Liver (tissue), 3 donors: Measurements from ENCODE around the gene ISCA1.

Source experiments
- CTCF ChIP-seq: fragments of 150-350 bp; IDR thresholded peaks from 2 replicates; pipeline ENCODE4 v1.5.1; 2017; ENCODE audit warnings: improper control_type of control experiment, low read depth, low read length; ENCODE audit not compliant: missing input control
- GABPA ChIP-seq, 2 donors: IDR thresholded peaks in 1 of 2; conservative IDR thresholded peaks in 1 of 2; 2 replicates each; pipeline ENCODE4 v1.6.1; 2016; ENCODE audit warnings: antibody characterized with exemption in 2 of 2, mild to moderate bottlenecking in 1 of 2, moderate library complexity in 1 of 2
- HNF4A ChIP-seq, 2 donors: conservative IDR thresholded peaks; 2 replicates each; pipeline ENCODE4 v1.6.1; 2016; ENCODE audit warnings: antibody characterized with exemption in 2 of 2, mild to moderate bottlenecking in 2 of 2
- JUND ChIP-seq, 2 donors: IDR thresholded peaks; 2 replicates each; pipeline ENCODE4 v1.6.1; 2016; ENCODE audit warnings: antibody characterized with exemption in 2 of 2
- MAX ChIP-seq: IDR thresholded peaks from 2 replicates; pipeline ENCODE4 v1.6.1; 2016; ENCODE audit warnings: antibody characterized with exemption
- RAD21 ChIP-seq, 2 donors: IDR thresholded peaks; 2 replicates each; pipeline ENCODE4 v1.6.1; 2016; ENCODE audit warnings: antibody characterized with exemption in 2 of 2, mild to moderate bottlenecking in 2 of 2
- REST ChIP-seq: IDR thresholded peaks from 2 replicates; pipeline ENCODE4 v1.6.1; 2016; ENCODE audit warnings: antibody characterized with exemption, mild to moderate bottlenecking
- RXRA ChIP-seq, 2 donors: IDR thresholded peaks; 2 replicates each; pipeline ENCODE4 v1.6.1; 2017 to 2018; ENCODE audit warnings: antibody characterized with exemption in 2 of 2, mild to moderate bottlenecking in 1 of 2
- TAF1 ChIP-seq: conservative IDR thresholded peaks from 2 replicates; pipeline ENCODE4 v1.6.1; 2016; ENCODE audit warnings: antibody characterized with exemption, mild to moderate bottlenecking
- YY1 ChIP-seq: IDR thresholded peaks from 2 replicates; pipeline ENCODE4 v1.6.1; 2016; ENCODE audit warnings: antibody characterized with exemption, mild to moderate bottlenecking
- ZBTB33 ChIP-seq: IDR thresholded peaks from 2 replicates; pipeline ENCODE4 v1.6.1; 2016; ENCODE audit warnings: antibody characterized with exemption
- donor health status: healthy.
- donor health status: healthy.

- TF ChIP-seq CTCF (no peak), RXRA (IDR thresholded peaks at IDR 0.05) (no peak), RAD21 (IDR thresholded peaks at IDR 0.05) (no peak), YY1 (no peak), MAX (no peak), GABPA (IDR thresholded peaks at IDR 0.05 in 1 of 2, conservative IDR thresholded peaks at IDR 0.05 in 1 of 2) (no peak), TAF1 (no peak), JUND (IDR thresholded peaks at IDR 0.05) (no peak), REST (no peak), ZBTB33 (no peak), HNF4A (conservative IDR thresholded peaks at IDR 0.05) (no peak)
Observed at GRCh38 chr9:86219606-86220005, 62.7 kb downstream of the ISCA1 start.
